ENCODE results near the gene ACTN3. TPM values are rescaled to one million over a fixed set of nuclear protein-coding genes. Genes with fewer than 3 reads are reported as not detected.

The ACTN3 gene
- total and polyA plus RNA-seq, 2 experiments from 2014 or later = 0.58 TPM; not detected in 1

GRCh38 chr11:66554602-66555001 lies 7.9 kb downstream of the ACTN3 start:
- Histone ChIP-seq H3K27me3 (no peaks in the 10 kb centered on the region), H3K4me2 (no peak overlapping the region), H3K79me2 (no peaks in the 10 kb centered on the region), H3K27ac (no peak overlapping the region), H3K9me2 (replicated peaks; ENCODE audit: insufficient read depth) (no peaks in the 10 kb centered on the region), H3K4me3 (no peak overlapping the region), H2AFZ (no peak overlapping the region), H3K36me3 (replicated peaks; ENCODE audit: insufficient read depth, low read depth) (no peaks in the 10 kb centered on the region), H3K4me1 (ENCODE audit: insufficient read depth) (no peaks in the 10 kb centered on the region), H3K9me3 (ENCODE audit: low read depth) (no peaks in the 10 kb centered on the region), H4K20me1 (ENCODE audit: insufficient read depth, poor library complexity, severe bottlenecking) (no peaks in the 10 kb centered on the region)
- TF ChIP-seq EZH2phosphoT487 (IDR thresholded peaks at IDR 0.05; ENCODE audit: low read depth, severe bottlenecking, unreplicated experiment) = no peak
- no peak for TF ChIP-seq EZH2 (IDR thresholded peaks at IDR 0.05; ENCODE audit: borderline replicate concordance)
- no peak for TF ChIP-seq CTCF (IDR thresholded peaks at IDR 0.05; ENCODE audit: poor library complexity)
- WGBS (ENCODE audit: low lambda C conversion rate, missing lambda C conversion rate) = 88% methylated on average over 5 of the region's 5 CpGs
- DNase-seq (ENCODE audit: low spot score) = no peak

GRCh38 chr11:66555416-66555815 lies 8.7 kb downstream of the ACTN3 start:
- 67% methylated on average over 1 of the region's 3 CpGs for WGBS (ENCODE audit: low lambda C conversion rate, missing lambda C conversion rate)
- no peaks in the 10 kb centered on the region for H3K9me3 ChIP-seq (ENCODE audit: low read depth)
- H3K27me3 ChIP-seq = no peaks in the 10 kb centered on the region
- no peaks in the 10 kb centered on the region for H3K36me3 ChIP-seq (replicated peaks; ENCODE audit: insufficient read depth, low read depth)
- no peak overlapping the region for H2AFZ ChIP-seq
- no peaks in the 10 kb centered on the region for H3K79me2 ChIP-seq
- no peak overlapping the region for H3K27ac ChIP-seq
- no peak for DNase-seq (ENCODE audit: low spot score)
- no peaks in the 10 kb centered on the region for H3K4me1 ChIP-seq (ENCODE audit: insufficient read depth)
- H3K4me3 ChIP-seq = no peak overlapping the region
- no peaks in the 10 kb centered on the region for H3K9me2 ChIP-seq (replicated peaks; ENCODE audit: insufficient read depth)
- H4K20me1 ChIP-seq (ENCODE audit: insufficient read depth, poor library complexity, severe bottlenecking) = no peaks in the 10 kb centered on the region
- TF ChIP-seq EZH2 (IDR thresholded peaks at IDR 0.05; ENCODE audit: borderline replicate concordance) = no peak
- TF ChIP-seq CTCF (IDR thresholded peaks at IDR 0.05; ENCODE audit: poor library complexity) = no peak
- no peak for TF ChIP-seq EZH2phosphoT487 (IDR thresholded peaks at IDR 0.05; ENCODE audit: low read depth, severe bottlenecking, unreplicated experiment)
- H3K4me2 ChIP-seq = no peak overlapping the region

- no peak overlapping the region for H2AFZ ChIP-seq
- DNase-seq (ENCODE audit: low spot score) = no peak
- no peak overlapping the region for H3K27ac ChIP-seq
- no peaks in the 10 kb centered on the region for H3K27me3 ChIP-seq
- no peaks in the 10 kb centered on the region for H3K79me2 ChIP-seq
- H4K20me1 ChIP-seq (ENCODE audit: insufficient read depth, poor library complexity, severe bottlenecking) = no peaks in the 10 kb centered on the region
- no peaks in the 10 kb centered on the region for H3K4me1 ChIP-seq (ENCODE audit: insufficient read depth)
- H3K9me2 ChIP-seq (replicated peaks; ENCODE audit: insufficient read depth) = no peaks in the 10 kb centered on the region
- no peaks in the 10 kb centered on the region for H3K9me3 ChIP-seq (ENCODE audit: low read depth)
- no peak overlapping the region for H3K4me2 ChIP-seq
- WGBS (ENCODE audit: low lambda C conversion rate, missing lambda C conversion rate) = 91% methylated on average over 7 of the region's 7 CpGs
- H3K36me3 ChIP-seq (replicated peaks; ENCODE audit: insufficient read depth, low read depth) = no peaks in the 10 kb centered on the region
- TF ChIP-seq EZH2 (IDR thresholded peaks at IDR 0.05; ENCODE audit: borderline replicate concordance) = no peak
- TF ChIP-seq EZH2phosphoT487 (IDR thresholded peaks at IDR 0.05; ENCODE audit: low read depth, severe bottlenecking, unreplicated experiment) = no peak
- no peak for TF ChIP-seq CTCF (IDR thresholded peaks at IDR 0.05; ENCODE audit: poor library complexity)
- no peak overlapping the region for H3K4me3 ChIP-seq
Observed at GRCh38 chr11:66556086-66556485, 9.4 kb downstream of the ACTN3 start.

Measured in hepatocyte (in vitro differentiated cells).